ENCODE results near the gene QDPR.
"Not testable (repeated sequence)": the region's sequence is repeated elsewhere in the genome, so short reads cannot be mapped to it uniquely, and the experiment has no call there.

The QDPR gene

DNA sequence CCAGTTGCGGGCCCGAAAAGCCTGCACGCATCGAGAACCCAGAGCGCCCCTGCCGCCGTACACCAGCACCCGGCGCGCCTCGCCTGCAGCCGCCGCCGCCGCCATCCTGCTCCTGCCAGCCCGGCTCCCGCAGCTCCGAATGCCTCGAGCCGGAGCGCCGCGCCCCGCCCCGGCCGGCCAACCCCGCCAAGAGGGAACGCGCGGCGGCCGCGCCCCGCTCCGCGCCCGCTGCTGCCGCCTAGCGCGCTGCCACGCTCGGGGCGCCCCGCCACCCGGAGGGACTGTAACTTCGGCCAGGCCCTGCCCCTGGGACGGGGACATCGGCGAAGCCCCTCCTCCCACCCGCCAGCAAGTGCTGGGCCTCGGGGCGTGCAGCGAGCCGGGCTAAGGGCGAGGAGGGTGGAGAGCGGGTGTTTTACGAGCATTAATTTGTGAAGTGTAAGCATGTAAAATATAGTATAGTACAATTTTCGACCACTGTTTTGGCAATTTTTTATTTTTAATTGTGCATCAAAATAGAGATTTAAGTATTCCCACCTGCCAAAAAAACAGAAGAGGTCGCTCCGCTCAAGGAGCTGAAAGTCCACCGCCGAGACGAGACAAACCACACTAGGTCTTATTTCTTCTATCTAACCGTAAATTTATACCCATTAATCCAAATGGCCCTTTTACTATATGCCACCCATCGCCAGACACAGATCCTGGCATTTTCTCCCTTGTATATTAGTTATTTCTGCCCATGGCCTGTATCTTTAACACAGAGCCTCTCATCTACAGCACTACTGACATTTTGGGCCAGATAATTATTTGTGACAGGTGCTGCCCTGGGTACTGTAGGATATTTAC is at the start of gene QDPR:
Gene QDPR (minus strand): TSS at position 141 of the 846 bp plus-strand sequence. CDS start 36 bp downstream, at position 105.
- DNase-seq = peak; percentile 77

DNA sequence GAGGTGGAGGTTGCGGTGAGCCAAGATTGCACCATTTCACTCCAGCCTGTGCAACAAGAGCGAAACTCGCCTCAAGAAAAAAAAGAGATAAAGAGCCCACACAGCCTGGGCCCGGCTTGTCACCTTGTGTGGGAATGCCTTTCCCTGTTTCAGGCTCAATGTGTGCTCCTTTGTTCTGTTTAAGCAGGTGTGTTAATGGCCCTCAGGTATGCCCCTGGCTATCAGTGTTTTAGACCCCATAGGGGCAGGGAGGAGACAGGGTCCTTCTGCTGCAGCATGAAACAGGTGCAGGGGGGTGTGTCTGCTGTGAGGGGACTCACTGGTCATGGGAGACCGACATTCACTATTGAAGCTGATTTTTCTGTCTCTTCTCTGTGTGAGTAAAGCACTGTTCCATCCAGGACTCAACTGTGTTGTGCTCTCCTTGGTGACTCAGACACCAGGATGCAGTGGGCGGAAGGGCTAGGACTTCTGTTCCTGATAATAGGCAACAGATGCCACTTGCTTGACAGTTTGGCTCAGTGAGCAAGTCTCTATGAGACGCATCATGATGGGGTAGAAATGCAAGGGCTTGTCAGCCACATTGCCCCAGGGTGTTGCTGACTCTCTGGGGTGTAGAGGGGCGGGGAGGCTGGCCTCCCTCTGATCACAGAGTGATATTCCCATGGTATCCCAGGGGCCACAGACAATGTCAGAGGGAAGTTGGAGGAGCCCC is 49.5 kb upstream of the QDPR start:
- no peak for DNase-seq

DNA sequence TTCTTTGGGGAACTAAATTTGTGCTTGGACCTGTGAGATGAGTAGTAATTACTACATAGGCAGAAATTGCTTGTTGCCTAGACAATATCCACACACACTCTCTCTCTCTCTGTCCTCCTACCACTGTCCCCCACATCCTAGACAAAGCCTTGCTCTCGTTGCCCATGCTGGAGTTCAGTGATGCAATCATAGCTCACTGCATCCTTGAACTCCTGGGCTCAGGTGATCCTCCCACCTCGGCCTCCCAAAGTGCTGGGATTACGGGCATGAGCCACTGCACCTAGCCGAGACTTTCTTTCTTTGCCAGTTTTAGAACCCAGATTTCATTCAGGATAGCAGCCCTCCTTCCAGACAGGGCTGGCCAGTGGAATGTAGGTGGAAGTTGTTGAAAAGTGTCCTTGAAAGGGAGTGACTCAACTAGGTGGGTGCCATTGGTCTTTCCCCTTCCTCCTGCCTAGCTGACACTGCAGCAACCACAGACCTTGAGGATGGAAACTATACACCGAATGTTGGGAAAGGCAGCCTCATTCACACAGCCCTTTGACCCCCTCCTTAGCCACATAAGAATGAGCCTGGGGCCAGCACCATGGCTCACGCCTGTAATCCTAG is 48.3 kb upstream of the QDPR start:
- DNase-seq = no peak

DNA sequence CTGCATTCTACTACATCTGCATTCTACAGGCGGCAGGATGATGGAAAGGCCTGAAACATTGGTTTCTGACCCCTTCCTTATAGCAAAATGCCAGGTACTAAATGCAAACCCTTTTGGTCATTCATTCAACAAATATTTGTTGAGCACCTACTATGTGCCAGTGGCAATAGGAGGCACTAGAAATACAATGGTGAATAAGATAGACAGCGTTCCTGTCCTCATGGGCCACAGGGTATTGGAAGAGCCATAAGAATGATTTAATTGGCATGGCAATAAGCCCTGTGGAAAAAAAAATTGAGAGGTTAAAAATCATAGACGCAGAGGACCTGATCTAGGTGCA is 47.8 kb upstream of the QDPR start:
- DNase-seq = no peak

DNA sequence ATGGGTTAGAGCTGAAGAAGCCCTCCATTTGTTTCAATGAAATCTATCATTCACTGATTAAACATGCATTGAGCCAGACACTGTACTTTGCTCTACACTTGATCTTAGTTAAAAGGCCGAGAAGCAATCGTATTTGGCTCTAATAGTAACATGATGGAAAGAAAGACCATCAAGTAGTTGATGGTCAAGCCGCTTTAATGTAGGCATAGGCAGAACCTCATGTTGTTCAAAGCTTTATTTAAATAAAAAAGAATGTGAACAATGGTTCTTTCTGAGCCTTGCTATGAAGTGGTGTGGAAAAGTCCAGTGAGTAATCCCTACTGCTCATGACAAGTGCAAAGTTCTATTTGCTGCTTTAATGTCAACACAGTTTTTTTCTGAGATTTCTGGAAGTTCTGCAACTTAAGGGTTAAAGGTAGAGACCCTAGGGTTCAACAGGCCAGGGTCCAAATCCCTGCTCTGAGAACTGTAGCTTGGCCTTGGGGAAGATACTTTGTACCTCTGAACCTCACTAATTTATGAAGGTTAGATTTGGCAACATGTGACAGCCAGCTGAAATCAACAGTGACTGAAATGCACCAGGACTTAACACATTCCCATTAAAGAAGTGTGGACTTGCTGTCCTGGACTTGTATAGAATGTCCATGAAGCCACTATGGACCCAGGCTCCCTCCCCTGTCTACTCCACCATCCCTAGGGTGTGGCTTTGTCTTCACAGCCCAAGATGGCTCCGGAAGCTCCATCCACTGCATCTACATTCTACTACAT is 47.2 kb upstream of the QDPR start:
- DNase-seq = no peak

DNA sequence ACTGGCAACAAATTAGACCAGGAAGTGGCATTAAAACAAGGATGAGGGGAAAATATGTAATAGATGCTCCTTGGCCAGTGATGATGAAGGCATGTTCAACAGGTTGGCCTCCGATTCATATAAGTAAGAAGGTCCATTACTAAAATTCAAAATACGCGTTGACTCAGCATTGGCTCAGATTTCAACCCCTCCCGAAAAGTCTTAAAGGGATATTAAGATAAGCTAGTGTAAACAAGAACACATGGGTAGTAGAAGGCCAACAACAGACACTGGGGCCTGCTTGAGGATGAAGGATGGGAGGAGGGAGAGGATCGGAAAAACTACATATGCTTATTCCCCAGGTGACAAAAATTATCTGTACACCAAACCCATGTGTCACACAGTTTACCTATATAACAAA is 46.0 kb upstream of the QDPR start:
- no peak for DNase-seq

DNA sequence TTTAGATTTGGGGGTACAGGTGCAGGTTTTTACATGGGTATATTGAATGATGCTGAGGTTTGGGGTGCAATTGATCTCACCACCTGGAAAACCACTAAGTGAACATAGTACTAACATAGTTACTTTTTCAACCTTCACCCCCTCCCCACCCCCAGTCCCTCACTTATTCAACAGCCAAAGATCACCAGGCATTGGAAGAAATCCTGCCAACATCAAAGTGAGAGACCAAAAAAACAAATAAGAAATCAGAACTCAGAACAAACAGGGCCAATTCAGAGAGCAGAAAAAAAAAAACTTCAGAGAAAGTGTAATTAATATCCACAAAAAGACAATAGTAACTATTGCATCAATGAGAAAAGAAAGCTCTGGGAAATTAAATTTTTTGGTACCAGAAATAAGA is 44.6 kb upstream of the QDPR start:
- no peak for DNase-seq

DNA sequence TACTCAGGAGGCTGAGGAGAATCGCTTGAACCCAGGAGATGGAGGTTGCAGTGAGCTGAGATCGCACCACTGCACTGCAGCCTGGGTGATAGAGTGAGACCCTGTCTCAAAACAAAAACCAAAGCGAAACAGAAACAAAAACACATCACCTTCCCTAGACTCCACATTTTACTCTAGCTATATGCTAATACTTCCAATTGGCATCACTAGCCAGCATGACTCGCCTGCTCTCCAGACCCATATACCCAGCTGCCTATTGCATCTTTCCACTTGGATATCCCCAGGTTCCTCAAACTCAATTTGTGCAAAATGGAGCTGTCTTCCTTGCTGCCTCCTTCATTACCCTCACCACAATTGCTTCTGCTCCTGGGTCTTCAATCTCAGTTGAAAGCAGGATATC is 42.7 kb upstream of the QDPR start:
- DNase-seq = no peak

DNA sequence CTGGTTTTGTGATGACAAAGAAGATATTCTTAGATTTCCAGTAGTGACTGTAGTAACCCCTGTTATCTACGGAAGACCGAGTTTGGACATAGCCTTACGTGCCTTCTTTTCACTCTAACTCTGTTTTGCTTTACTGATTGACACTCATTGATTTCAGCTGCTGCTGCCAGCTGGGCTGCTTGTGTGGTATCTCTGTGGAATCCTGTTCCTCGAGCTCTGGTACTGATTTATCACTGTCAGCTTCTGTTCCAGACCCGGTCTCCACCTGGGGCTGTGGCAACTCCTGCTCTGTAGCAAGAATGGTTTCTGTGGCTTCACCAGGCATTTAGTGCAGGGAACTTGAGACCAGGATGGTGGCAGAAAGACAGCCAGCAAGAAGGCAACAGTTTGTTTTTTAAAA is 40.5 kb upstream of the QDPR start:
- DNase-seq = no peak

DNA sequence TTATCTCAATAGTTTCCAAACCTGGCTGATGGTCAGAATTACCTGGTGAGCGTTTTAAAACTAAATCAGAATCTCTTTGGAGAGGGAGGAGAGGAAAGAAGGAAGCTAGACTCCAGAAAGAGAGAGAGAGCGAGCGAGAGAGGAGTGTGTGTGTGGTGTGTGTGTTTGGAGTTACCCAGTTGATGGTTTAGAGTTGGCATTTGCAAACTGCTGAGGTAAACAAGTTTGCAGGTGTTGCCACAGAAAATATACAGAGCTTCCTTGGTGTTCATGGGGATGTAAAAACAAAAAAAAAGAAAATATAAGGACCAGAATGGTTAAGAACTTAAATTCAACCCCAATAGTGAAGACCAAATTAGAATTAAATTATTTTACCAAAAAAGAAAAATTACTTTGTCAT is 38.7 kb upstream of the QDPR start:
- DNase-seq = no peak

DNA sequence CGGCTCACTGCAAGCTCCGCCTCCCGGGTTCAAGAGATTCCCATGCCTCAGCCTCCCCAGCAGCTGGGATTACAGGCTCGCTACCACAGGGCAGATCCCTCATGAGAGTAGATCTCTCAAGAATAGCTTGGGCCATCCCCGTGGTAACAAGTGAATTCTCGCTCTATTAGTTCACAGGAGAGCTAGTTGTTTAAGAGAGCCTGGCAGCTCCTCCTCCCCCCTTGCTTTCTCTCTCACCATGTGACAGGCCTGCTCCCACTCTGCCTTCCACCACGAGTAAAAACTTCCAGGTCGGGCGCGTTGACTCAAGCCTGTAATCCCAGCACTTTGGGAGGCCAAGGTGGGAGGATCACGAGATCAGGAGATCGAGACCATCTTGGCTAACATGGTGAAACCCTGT is 34.8 kb upstream of the QDPR start:
- no peak for DNase-seq

DNA sequence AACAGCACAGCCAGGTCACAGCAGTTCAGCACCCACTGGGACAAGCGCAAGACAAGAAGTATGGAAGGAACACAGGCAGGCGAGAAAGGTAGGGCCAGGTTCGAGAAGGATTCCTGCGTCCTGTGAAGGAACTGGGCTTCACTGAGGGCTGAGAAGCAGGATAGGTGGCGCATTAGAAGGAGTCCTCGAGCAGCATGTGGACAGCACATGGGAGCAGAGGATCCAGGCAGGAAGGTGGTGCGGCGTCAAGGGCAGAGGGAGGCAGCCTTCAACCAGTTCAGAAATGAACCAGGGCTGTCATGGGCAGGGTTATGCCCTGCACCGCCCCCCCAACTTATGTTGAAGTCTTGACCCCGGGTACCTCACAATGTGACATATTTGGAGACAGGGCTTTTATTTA is 34.3 kb upstream of the QDPR start:
- DNase-seq = no peak

DNA sequence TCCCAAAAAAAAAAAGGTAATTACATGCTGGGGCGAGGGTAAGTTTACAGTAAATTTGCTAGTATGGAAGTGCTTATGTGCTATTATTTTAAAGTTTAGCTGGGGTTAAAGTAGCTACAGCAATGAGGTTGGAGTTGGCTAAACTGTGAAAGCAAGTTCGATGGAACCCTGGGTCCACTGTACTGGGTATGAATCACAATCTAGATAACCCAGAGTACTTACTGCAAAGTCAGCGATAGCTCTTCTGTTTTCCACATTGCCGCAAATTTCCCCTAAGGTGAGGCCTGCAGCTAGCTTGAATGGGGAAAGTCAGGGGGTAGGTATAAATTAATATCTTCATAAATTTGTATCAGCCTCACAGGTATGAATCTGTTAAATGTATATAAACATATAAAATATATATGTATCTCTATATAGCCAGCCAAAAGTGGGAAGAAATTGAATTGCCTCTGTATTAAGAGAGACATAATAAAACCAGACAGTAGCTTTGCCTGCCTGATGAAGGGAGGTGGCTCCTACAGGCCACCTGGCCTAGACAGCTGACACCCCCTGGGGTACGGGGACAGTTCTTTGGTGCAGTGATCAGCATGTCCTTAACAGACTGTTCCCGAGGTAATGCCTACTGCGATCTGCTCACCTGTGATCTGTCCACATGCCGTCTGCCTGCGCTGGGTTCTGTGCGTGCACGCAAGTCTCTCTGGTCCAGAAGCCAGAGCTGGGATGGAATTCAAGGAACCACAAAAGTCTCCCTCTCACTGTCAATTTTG is 33.7 kb upstream of the QDPR start:
- no peak for DNase-seq

DNA sequence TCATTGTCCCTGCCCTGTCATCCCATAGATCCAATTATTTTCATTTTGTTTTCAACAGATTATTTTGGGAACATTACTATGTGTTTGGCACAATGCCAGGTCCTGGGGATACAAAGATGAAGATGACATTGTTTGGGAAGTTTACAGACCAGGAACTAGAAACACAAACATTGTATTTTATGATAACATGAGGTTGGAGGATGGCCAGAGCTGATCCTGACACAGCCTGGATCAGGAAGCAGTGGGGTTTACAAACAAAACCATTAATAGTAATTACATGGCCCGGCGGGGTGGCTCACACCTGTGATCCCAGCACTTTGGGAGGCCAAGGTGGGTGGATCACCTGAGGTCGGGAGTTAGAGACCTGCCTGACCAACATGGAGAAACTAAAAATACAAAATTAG is 32.9 kb upstream of the QDPR start:
- no peak for DNase-seq

DNA sequence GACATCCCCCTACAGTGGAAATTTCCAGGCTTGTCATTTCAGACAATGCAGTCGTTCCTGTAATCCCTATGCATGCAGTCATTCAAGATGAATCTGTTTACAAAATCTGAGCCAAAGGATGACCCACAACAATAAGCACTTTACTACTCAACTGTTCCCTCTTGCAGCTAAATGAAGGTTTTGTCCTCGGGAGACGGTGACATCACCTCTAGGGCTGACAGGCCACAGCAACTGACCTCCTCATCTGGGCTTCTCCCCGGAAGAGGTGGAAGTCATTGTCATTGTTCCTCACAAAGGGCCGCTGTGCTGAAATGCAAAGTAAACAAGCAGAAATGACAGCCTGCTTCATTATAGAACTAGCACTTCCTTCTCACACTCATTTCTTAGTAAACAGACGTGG is 32.3 kb upstream of the QDPR start:
- no peak for DNase-seq

DNA sequence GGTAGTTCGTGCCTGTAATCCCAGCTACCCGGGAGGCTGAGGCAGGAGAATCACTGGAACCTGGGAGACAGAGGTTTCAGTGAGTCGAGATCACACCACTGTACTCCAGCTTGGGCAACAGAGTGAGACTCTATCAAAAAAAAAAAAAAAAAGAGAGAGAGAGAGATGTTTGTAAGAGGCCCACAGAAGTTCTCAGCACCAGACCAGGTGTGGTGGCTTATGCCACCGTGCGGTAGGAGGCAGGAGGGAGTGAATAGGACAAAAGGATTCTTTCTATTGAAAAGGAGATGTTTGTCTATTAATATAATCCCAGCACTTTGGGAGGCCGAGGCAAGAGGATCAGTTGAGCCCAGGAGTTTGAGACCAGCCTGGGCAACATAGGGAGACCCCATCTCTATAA is 25.2 kb upstream of the QDPR start:
- not testable (repeated sequence) for DNase-seq

DNA sequence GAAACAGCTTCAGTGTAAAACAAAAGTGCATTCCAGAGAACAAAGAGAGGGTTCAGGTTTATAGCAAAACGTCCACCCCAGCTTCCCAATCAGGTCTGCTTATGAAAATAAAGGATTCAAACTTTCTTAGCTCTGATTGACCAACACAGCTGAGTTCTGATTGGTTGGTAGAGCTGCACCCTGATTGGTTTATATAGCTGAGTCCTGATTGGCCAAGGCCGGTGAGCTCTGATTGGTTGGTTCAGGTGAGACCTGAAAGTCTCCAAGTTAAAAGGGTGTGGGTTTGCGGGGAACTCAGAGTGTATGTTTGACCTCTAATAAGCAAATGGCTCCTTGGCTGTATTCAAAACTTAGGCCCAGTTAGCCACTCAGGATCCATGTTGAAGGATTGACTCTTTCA is 24.0 kb upstream of the QDPR start:
- no peak for DNase-seq

DNA sequence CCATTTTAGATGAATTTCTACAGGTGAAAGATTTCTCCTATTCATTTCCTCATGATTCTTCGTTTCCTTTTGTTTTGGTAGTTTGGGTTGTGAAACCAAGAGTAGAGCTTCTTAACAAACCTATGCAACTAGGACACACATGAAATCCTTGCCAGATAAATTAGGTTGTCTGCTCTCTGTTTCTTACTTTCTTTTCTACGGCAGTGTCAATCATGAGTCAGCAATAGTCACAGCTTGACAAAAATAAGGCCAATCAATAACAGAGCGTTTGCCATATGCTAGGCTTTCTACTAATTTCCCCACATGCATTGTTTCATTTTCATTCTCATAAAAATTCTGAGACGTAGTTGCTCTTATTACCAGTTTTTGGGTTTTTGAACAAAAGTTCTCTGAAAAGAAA is 23.4 kb upstream of the QDPR start:
- no peak for DNase-seq

DNA sequence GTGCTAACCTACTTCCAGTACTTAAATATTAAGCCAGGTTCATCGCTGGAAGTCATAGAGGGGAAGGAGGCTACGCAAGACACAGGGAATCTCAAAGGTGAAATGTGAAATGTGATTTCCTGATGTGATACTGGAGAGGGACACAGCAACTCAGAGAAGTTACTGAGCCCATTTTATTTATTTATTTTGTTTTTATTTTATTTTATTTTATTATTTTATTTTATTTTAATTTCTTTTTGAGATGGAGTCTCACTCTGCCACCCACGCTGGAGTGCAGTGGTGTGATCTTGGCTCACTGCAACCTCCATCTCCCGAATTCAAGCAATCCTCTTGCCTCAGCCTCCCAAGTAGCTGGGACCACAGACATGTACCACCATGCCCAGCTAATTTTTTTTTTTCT is 22.8 kb upstream of the QDPR start:
- no peak for DNase-seq

DNA sequence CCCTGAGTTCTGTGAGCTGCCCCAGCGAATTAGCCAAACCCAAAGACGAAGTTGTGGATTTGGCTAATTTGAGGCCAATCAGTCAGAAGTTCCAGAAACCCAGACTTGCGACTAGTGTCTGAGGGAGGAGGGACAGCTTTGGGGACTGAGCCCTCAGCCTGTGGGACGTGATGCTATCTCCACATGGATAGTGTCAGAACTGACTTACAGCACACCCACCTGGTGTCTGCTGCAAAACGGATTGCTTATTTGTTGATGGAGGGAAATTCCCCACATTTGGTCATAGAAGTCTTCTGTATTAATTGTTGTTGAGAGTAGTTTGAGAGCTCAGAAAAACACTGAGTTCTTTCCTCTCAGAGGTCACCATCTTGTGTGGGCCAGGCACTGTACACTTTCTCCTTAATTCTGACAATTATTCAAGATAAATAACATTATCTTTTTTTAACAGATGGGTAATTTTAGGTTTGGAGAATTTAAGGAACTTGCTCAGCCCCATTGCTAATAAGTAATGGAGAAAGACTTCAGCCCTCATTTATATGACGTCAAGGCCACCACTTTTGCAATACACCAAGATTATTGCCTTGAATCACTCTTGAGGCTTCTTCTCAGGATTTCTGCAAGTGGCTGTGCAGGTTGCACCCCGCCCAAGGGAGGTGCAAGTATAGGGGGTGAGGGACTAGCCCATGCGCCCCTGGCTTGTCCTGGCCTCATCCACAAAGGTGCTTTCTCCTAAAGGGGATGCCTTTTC is 19.8 kb upstream of the QDPR start:
- DNase-seq = no peak

DNA sequence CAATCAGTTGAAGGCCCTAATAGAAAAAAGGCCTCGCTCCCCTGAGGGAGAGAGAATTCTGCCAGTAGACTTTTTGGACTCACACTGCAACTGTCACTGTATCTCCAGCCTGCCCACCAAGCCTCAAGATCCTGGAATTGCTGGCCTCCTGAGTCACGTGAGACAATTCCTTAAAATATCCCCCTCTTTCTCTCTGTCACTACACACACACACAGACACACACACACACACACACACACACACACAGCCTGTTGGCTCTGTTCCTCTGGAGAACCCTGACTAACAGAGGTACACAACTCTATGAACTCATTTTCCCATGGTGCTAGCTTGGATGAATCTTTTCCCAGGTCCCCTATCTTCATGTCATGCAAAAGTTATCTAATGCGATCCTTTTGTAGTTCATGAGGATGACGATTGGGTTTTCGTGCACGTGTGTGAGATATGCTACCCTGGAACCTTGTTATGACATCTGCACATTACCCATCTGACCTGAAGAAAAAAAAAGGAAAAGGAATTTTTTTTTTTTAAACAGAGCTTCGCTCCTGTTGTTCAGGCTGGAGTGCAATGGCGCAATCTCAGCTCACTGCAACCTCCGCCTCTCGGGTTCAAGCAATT is 16.8 kb upstream of the QDPR start:
- DNase-seq = no peak

Measured in stimulated activated CD4-positive, alpha-beta T cell treated with anti-CD3 and anti-CD28 coated beads, Interleukin-4, amount 100 ng/mL, for 24 hours (primary cell).